ENCODE measurements around the gene CHD9NB.
"Not testable (repeated sequence)": the region's sequence is repeated elsewhere in the genome, so short reads cannot be mapped to it uniquely, and the experiment has no call there.

CHD9NB gene

GRCh38 chr16:53054670-53055485, 2.2 kb upstream of the CHD9NB start, which contains the start of gene CHD9:
CHD9 (plus strand) TSS chr16:53054991; CDS start chr16:53156090, 101,099 bp downstream.
- peak; percentile 91 for DNase-seq (ENCODE audit: low spot score)
- TF ChIP-seq, protein P1, sequence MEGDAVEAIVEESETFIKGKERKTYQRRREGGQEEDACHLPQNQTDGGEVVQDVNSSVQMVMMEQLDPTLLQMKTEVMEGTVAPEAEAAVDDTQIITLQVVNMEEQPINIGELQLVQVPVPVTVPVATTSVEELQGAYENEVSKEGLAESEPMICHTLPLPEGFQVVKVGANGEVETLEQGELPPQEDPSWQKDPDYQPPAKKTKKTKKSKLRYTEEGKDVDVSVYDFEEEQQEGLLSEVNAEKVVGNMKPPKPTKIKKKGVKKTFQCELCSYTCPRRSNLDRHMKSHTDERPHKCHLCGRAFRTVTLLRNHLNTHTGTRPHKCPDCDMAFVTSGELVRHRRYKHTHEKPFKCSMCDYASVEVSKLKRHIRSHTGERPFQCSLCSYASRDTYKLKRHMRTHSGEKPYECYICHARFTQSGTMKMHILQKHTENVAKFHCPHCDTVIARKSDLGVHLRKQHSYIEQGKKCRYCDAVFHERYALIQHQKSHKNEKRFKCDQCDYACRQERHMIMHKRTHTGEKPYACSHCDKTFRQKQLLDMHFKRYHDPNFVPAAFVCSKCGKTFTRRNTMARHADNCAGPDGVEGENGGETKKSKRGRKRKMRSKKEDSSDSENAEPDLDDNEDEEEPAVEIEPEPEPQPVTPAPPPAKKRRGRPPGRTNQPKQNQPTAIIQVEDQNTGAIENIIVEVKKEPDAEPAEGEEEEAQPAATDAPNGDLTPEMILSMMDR (IDR thresholded peaks at IDR 0.05; ENCODE audit: borderline replicate concordance, control extremely low read depth, extremely low read depth, insufficient read depth, missing control alignments): peak; percentile 100
- in situ Hi-C loops (cut with MboI; ENCODE audit: low sequenced_read_pairs, unreplicated experiment): no loop called here

- TF ChIP-seq, protein P1 (IDR thresholded peaks at IDR 0.05; ENCODE audit: borderline replicate concordance, control extremely low read depth, extremely low read depth, insufficient read depth, missing control alignments): no peak
- in situ Hi-C loops (cut with MboI; ENCODE audit: low sequenced_read_pairs, unreplicated experiment): no loop called here
- peak; percentile 54 for DNase-seq (ENCODE audit: low spot score)
Observed at GRCh38 chr16:53053967-53054669, 1.4 kb upstream of the CHD9NB start.

GRCh38 chr16:53051255-53051654, 1.4 kb downstream of the CHD9NB start:
- in situ Hi-C loops (cut with MboI; ENCODE audit: low sequenced_read_pairs, unreplicated experiment); DNase-seq (ENCODE audit: low spot score): not testable (repeated sequence)

DNA sequence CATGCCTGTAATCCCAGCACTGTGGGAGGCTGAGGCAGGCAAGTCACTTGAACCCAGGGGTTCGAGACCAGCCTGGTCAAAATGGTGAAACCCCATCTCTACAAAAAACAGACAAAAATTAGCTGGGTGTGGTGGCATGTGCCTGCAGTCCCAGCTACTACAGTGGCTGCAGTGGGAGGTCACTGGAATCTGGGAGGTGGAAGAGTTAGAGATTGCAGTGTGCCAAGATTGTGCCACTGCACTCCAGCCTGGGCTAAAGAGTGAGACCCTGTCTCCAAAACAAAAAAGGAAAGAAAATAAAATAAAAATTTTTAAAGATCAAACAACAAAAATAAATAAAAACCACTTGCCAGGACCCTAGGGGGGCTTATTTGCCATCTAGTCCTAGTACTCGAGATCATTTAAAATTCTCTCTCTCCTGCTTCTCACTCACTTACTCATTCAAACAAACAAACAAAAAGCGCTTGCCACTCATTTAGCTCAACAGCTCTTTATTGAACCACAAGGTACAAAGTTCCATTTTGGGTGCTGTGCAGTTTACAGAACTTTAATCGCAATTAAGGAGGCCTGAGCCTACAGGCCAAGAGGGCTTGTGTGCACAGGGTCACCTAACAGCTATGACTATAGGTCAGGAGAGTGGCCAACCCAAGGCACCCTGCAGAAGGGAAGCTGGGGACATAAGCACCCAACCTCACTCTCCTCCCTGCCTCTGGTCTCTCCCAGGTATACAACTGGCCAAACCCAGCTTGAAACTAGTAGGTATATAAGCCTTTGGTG, 4.4 kb downstream of the CHD9NB start:
- no peak for DNase-seq (ENCODE audit: low spot score)
- in situ Hi-C loops (cut with MboI; ENCODE audit: low sequenced_read_pairs, unreplicated experiment): no loop called here
- TF ChIP-seq, protein P1 (IDR thresholded peaks at IDR 0.05; ENCODE audit: borderline replicate concordance, control extremely low read depth, extremely low read depth, insufficient read depth, missing control alignments): no peak

GRCh38 chr16:53047515-53047914, 5.2 kb downstream of the CHD9NB start:
- DNase-seq (ENCODE audit: low spot score); in situ Hi-C loops (cut with MboI; ENCODE audit: low sequenced_read_pairs, unreplicated experiment): not testable (repeated sequence)

DNA sequence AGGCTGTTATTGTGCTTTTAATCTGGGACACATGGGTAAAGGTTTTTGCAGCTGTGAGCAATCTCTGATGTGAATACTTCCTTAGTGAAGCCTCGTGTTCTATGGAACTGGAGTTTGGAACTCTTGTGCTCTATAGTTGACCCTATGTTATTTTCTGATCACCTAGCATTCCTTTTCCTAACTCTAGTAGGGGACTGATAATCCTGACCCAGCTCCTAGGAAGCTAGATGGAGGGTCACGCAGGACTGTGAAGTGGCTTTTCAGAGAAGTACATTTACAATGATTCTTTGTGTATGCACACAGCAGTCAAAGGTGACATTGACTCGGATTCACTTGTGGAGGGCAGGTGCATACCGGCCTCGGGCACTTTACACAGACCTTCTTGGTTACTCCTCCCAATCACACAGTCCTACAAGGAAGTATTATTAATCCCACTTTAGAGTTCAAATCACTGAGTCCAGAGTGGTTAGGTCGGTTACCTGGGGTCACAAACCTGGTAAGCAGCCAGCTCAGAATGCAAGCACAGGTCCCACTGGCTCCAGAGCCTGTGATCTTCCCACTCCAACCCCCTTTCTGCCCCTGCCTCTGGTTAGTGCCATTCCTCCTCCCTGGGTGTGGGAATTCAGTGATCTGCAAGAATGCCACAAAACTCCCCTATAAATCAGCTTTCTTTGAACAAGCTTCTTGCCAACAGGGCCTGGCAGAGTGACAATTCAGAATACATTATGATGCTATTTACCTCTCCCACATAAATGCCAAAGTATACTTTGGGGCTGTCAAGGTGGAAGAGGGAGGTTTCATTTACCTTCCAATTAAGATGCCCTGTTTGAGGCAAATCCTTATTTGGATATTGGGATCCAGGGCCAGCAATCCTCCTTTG, 7.1 kb downstream of the CHD9NB start:
- in situ Hi-C loops (cut with MboI; ENCODE audit: low sequenced_read_pairs, unreplicated experiment): no loop called here
- TF ChIP-seq, protein P1 (IDR thresholded peaks at IDR 0.05; ENCODE audit: borderline replicate concordance, control extremely low read depth, extremely low read depth, insufficient read depth, missing control alignments): no peak

More for the DNA sequence above, 7.1 kb downstream of the CHD9NB start:
- DNase-seq (ENCODE audit: low spot score): no peak
